ENCODE results near the gene ASB18.

DNA sequence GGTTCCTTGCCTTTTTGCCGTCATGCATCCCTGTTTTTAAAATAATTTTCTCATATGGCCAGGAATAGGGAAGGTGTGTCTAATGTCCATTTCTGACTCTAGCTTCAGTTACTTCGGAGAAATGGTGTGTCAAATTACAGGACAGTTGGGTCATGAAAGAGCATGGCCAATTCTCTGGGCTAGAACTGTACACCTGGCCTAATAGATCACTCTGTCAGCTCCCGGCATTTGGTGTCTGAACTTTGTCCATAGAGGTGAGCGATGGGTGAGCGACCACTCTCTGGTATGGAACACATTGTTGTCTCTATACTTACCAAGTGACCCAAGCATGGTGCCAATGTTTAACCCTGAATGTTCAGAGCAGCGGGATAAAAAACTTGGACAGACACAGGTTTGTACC is 38.3 kb upstream of the ASB18 start:
- TF ChIP-seq, protein P1, sequence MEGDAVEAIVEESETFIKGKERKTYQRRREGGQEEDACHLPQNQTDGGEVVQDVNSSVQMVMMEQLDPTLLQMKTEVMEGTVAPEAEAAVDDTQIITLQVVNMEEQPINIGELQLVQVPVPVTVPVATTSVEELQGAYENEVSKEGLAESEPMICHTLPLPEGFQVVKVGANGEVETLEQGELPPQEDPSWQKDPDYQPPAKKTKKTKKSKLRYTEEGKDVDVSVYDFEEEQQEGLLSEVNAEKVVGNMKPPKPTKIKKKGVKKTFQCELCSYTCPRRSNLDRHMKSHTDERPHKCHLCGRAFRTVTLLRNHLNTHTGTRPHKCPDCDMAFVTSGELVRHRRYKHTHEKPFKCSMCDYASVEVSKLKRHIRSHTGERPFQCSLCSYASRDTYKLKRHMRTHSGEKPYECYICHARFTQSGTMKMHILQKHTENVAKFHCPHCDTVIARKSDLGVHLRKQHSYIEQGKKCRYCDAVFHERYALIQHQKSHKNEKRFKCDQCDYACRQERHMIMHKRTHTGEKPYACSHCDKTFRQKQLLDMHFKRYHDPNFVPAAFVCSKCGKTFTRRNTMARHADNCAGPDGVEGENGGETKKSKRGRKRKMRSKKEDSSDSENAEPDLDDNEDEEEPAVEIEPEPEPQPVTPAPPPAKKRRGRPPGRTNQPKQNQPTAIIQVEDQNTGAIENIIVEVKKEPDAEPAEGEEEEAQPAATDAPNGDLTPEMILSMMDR (IDR thresholded peaks at IDR 0.05): no peak
- TF ChIP-seq POLR2A (IDR thresholded peaks at IDR 0.05): no peak
